KMS-11 (cell line): ENCODE measurements around the gene ASCC3.

Source experiments
- H2AFZ ChIP-seq: fragments of 200-600 bp; sonication (generic); 2 replicates; pipeline ENCODE4 v1.6.1; 2016; ENCODE audit warnings: antibody characterized with exemption, mixed run types, low read depth
- H3K27ac ChIP-seq: fragments of 200-600 bp; sonication (generic); 2 replicates; pipeline ENCODE4 v1.6.1; 2016; ENCODE audit warnings: mild to moderate bottlenecking, mixed run types
- H3K27me3 ChIP-seq: fragments of 200-600 bp; sonication (generic); 2 replicates; pipeline ENCODE4 v1.6.1; 2017; ENCODE audit warnings: mild to moderate bottlenecking, low read depth, mixed run types, moderate library complexity; ENCODE audit not compliant: insufficient read depth
- H3K36me3 ChIP-seq: fragments of 200-600 bp; sonication (generic); 2 replicates; pipeline ENCODE4 v1.6.1; 2017; ENCODE audit warnings: mild to moderate bottlenecking, mixed run types; ENCODE audit not compliant: insufficient read depth
- H3K4me1 ChIP-seq: fragments of 200-600 bp; sonication (generic); 2 replicates; pipeline ENCODE4 v1.6.1; 2016; ENCODE audit warnings: mild to moderate bottlenecking, low read depth, mixed run types; ENCODE audit not compliant: poor library complexity, severe bottlenecking
- H3K4me2 ChIP-seq: fragments of 200-600 bp; sonication (generic); 2 replicates; pipeline ENCODE4 v1.7.0; 2016; ENCODE audit warnings: mild to moderate bottlenecking, mixed run types
- H3K4me3 ChIP-seq: fragments of 200-600 bp; sonication (generic); IDR thresholded peaks from 2 replicates; pipeline ENCODE4 v1.6.1; 2017; ENCODE audit warnings: low read depth, low read length, mixed read lengths; ENCODE audit not compliant: insufficient read depth
- H3K79me2 ChIP-seq: fragments of 200-600 bp; sonication (generic); 2 replicates; pipeline ENCODE4 v1.6.1; 2016; ENCODE audit warnings: low read depth, mixed run types; ENCODE audit not compliant: insufficient read depth
- H3K9ac ChIP-seq: fragments of 200-600 bp; sonication (generic); 2 replicates; pipeline ENCODE4 v1.6.1; 2016; ENCODE audit warnings: mild to moderate bottlenecking, mixed run types
- H4K20me1 ChIP-seq: fragments of 200-600 bp; sonication (generic); 2 replicates; pipeline ENCODE4 v1.6.1; 2016; ENCODE audit warnings: mild to moderate bottlenecking, mixed run types; ENCODE audit not compliant: insufficient read depth
- CTCF ChIP-seq: fragments of 200-600 bp; sonication (generic); conservative IDR thresholded peaks from 2 replicates; pipeline ENCODE4 v1.6.1; 2017; ENCODE audit warnings: low read depth, mild to moderate bottlenecking, antibody characterized with exemption, low read length, moderate library complexity, mixed read lengths

Gene ASCC3

GRCh38 chr6:100724222-100724621, 156.9 kb downstream of the ASCC3 start:
- H3K4me2 ChIP-seq = no peak overlapping the region
- no peaks in the 10 kb centered on the region for H3K4me1 ChIP-seq
- H3K27ac ChIP-seq = no peak overlapping the region
- H3K9ac ChIP-seq = no peak overlapping the region
- H3K36me3 ChIP-seq = no peaks in the 10 kb centered on the region
- TF ChIP-seq CTCF = no peak
- no peaks in the 10 kb centered on the region for H4K20me1 ChIP-seq
- no peak overlapping the region for H3K4me3 ChIP-seq
- no peaks in the 10 kb centered on the region for H3K79me2 ChIP-seq
- no peak overlapping the region for H2AFZ ChIP-seq
- H3K27me3 ChIP-seq = no peaks in the 10 kb centered on the region

- H3K9ac ChIP-seq = no peak overlapping the region
- no peak overlapping the region for H3K27ac ChIP-seq
- H3K36me3 ChIP-seq = no peaks in the 10 kb centered on the region
- H3K4me1 ChIP-seq = no peaks in the 10 kb centered on the region
- no peak for TF ChIP-seq CTCF
- H3K4me3 ChIP-seq = no peak overlapping the region
- no peaks in the 10 kb centered on the region for H3K79me2 ChIP-seq
- no peak overlapping the region for H2AFZ ChIP-seq
- no peaks in the 10 kb centered on the region for H3K27me3 ChIP-seq
- no peak overlapping the region for H3K4me2 ChIP-seq
- no peaks in the 10 kb centered on the region for H4K20me1 ChIP-seq
These were observed 159.9 kb downstream of the ASCC3 start for GRCh38 chr6:100721256-100721655.

- Histone ChIP-seq H3K4me2 (no peak overlapping the region), H3K4me3 (no peak overlapping the region), H3K27me3 (no peaks in the 10 kb centered on the region), H3K9ac (no peak overlapping the region), H3K4me1 (no peaks in the 10 kb centered on the region), H4K20me1 (no peaks in the 10 kb centered on the region), H3K36me3 (no peaks in the 10 kb centered on the region), H2AFZ (no peak overlapping the region), H3K27ac (no peak overlapping the region), H3K79me2 (no peaks in the 10 kb centered on the region)
- TF ChIP-seq CTCF = peak; percentile 63
These were observed 161.0 kb downstream of the ASCC3 start for GRCh38 chr6:100719883-100720682.

GRCh38 chr6:100712997-100713396, 168.1 kb downstream of the ASCC3 start:
- Histone ChIP-seq H3K36me3 (no peaks in the 10 kb centered on the region), H3K4me2 (no peak overlapping the region), H3K4me3 (no peak overlapping the region), H3K9ac (no peak overlapping the region), H3K79me2 (no peaks in the 10 kb centered on the region), H2AFZ (no peak overlapping the region), H3K4me1 (no peaks in the 10 kb centered on the region), H4K20me1 (no peaks in the 10 kb centered on the region), H3K27me3 (no peaks in the 10 kb centered on the region), H3K27ac (no peak overlapping the region)
- TF ChIP-seq CTCF = no peak
